Activated B cell treated with CpG ODN at 0.5 μM for 24 hours (primary cell): ENCODE measurements around the gene HMCN1. TPM values are rescaled to one million over a fixed set of nuclear protein-coding genes. Genes with fewer than 3 reads are reported as not detected.
"Not testable (repeated sequence)": the region's sequence is repeated elsewhere in the genome, so short reads cannot be mapped to it uniquely, and the experiment has no call there.

Experiments used
- ATAC-seq: fragments of 200-7000 bp; cut with Tn5 transposase; one replicate; pipeline ENCODE4 v1.10.0; 2021; ENCODE audit warnings: low read depth, mild to moderate bottlenecking, moderate library complexity
- CTCF ChIA-PET: fragments of 350-600 bp; sonication (Branson Sonifier 250); formaldehyde crosslinking; loops from one replicate; lab custom pipeline; 2021; ENCODE audit warnings: antibody characterized with exemption; lab: Charles Lee
- POLR2A ChIA-PET: fragments of 350-600 bp; sonication (Branson Sonifier 250); formaldehyde crosslinking; loops from one replicate; lab custom pipeline; 2021; ENCODE audit warnings: antibody characterized with exemption; lab: Charles Lee
- DNase-seq: peaks from one replicate; pipeline ENCODE4 v3.0.0; 2022
- H3K27ac Mint-ChIP-seq: one replicate; pipeline ENCODE4 v1.8.0; 2020; ENCODE audit warnings: mixed read lengths
- H3K27me3 Mint-ChIP-seq: one replicate; pipeline ENCODE4 v1.8.0; 2021; ENCODE audit warnings: mixed read lengths
- H3K36me3 Mint-ChIP-seq: one replicate; pipeline ENCODE4 v1.8.0; 2021; ENCODE audit warnings: low read depth, mixed read lengths
- H3K4me1 Mint-ChIP-seq: one replicate; pipeline ENCODE4 v1.8.0; 2021; ENCODE audit warnings: mixed read lengths
- H3K4me3 Mint-ChIP-seq: one replicate; pipeline ENCODE4 v1.8.0; 2020; ENCODE audit warnings: mild to moderate bottlenecking, mixed read lengths
- H3K9me3 Mint-ChIP-seq: one replicate; pipeline ENCODE4 v1.8.0; 2020; ENCODE audit warnings: mixed read lengths
- CTCF ChIP-seq: fragments of 200-600 bp; IDR thresholded peaks from one replicate; pipeline ENCODE4 v1.8.0; 2022; ENCODE audit warnings: antibody characterized with exemption, mild to moderate bottlenecking
- intact Hi-C: fragments of 100-400 bp; cut with micrococcal nuclease; formaldehyde crosslinking; loops from one replicate; pipeline ENCODE4 v1.15.1; 2024
- total RNA-seq: library from RNA; stranded (reverse); gene quantifications from 2 replicates; pipeline ENCODE4 v1.2.3, GENCODE V29; 2022

The HMCN1 gene
- total RNA-seq, 1 donor from 2014 or later = 0.27 TPM

GRCh38 chr1:186178426-186179043, 444.3 kb downstream of the HMCN1 start:
- CTCF ChIA-PET = no interaction called here
- H3K27ac Mint-ChIP-seq = no peak overlapping the region
- no peak for DNase-seq
- peaks cover 1% of the 10 kb centered on the region for H3K4me1 Mint-ChIP-seq
- POLR2A ChIA-PET = no interaction called here
- H3K36me3 Mint-ChIP-seq = no peaks in the 10 kb centered on the region
- intact Hi-C loops = no loop called here
- H3K27me3 Mint-ChIP-seq = peaks cover 3% of the 10 kb centered on the region
- no peak for TF ChIP-seq CTCF
- no peaks in the 10 kb centered on the region for H3K9me3 Mint-ChIP-seq
- no peak for ATAC-seq
- H3K4me3 Mint-ChIP-seq = no peak overlapping the region

- H3K4me1 Mint-ChIP-seq = peaks cover 8% of the 10 kb centered on the region
- CTCF ChIA-PET = no interaction called here
- no peak for ATAC-seq
These were observed 445.0 kb downstream of the HMCN1 start for GRCh38 chr1:186179231-186179630.

GRCh38 chr1:186183219-186183618, 449.0 kb downstream of the HMCN1 start:
- intact Hi-C loops = no loop called here
- no peak for TF ChIP-seq CTCF
- ChIA-PET POLR2A (no interaction called here), CTCF (no interaction called here)
- H3K27ac Mint-ChIP-seq = no peak overlapping the region
- peaks cover 10% of the 10 kb centered on the region for H3K4me1 Mint-ChIP-seq
- no peaks in the 10 kb centered on the region for H3K36me3 Mint-ChIP-seq
- DNase-seq (no peak), ATAC-seq (peak; percentile 57)
- H3K9me3 Mint-ChIP-seq = no peaks in the 10 kb centered on the region
- no peaks in the 10 kb centered on the region for H3K27me3 Mint-ChIP-seq
- no peak overlapping the region for H3K4me3 Mint-ChIP-seq

More at GRCh38 chr1:186179231-186179630, 445.0 kb downstream of the HMCN1 start:
- Mint-ChIP-seq H3K36me3 (no peaks in the 10 kb centered on the region), H3K4me3 (no peak overlapping the region), H3K9me3 (no peaks in the 10 kb centered on the region), H3K27me3 (peaks cover 3% of the 10 kb centered on the region), H3K27ac (no peak overlapping the region)
- TF ChIP-seq CTCF = no peak
- POLR2A ChIA-PET = no interaction called here
- no peak for DNase-seq
- intact Hi-C loops = no loop called here

- Mint-ChIP-seq H3K27ac (no peak overlapping the region), H3K27me3 (no peaks in the 10 kb centered on the region), H3K9me3 (no peaks in the 10 kb centered on the region), H3K4me3 (peak overlapping the region; percentile 50), H3K36me3 (no peaks in the 10 kb centered on the region), H3K4me1 (peaks cover 10% of the 10 kb centered on the region)
- ChIA-PET CTCF (no interaction called here), POLR2A (no interaction called here)
- no peak for ATAC-seq
- intact Hi-C loops = no loop called here
- TF ChIP-seq CTCF = no peak
- DNase-seq = no peak
These were observed 449.9 kb downstream of the HMCN1 start for GRCh38 chr1:186183970-186184628.

- CTCF ChIA-PET, H3K9me3 Mint-ChIP-seq, H3K27me3 Mint-ChIP-seq, H3K36me3 Mint-ChIP-seq, H3K4me1 Mint-ChIP-seq, intact Hi-C loops, ATAC-seq, POLR2A ChIA-PET, DNase-seq, H3K4me3 Mint-ChIP-seq, H3K27ac Mint-ChIP-seq: not testable (repeated sequence)
These were observed 452.1 kb downstream of the HMCN1 start for GRCh38 chr1:186186251-186186650.
